Colonic mucosa (tissue), 4 donors: ENCODE results near the gene SNRPA. TPM values are rescaled to one million over a fixed set of nuclear protein-coding genes. Genes with fewer than 3 reads are reported as not detected.
A peak's percentile ranks its signal among the peaks of the same experiment; 100 is the strongest.

Source experiments
- DNase-seq: peaks from one replicate; pipeline ENCODE4 v3.0.0-alpha.2; 2020
- H3K27ac ChIP-seq: fragments of 200-600 bp; one replicate; pipeline ENCODE4 v1.8.0; 2021
- H3K27me3 ChIP-seq: fragments of 200-600 bp; one replicate; pipeline ENCODE4 v1.8.0; 2021
- H3K36me3 ChIP-seq: fragments of 200-600 bp; one replicate; pipeline ENCODE4 v1.8.0; 2021
- H3K4me1 ChIP-seq: fragments of 200-600 bp; one replicate; pipeline ENCODE4 v1.8.0; 2021; ENCODE audit warnings: mild to moderate bottlenecking
- H3K4me3 ChIP-seq: fragments of 200-600 bp; one replicate; pipeline ENCODE4 v1.8.0; 2021
- H3K9ac ChIP-seq, 2 donors: one replicate each; pipeline ENCODE4 v1.7.0; 2013; ENCODE audit warnings: control low read depth in 2 of 2, low read depth in 2 of 2, low read length in 2 of 2
- H3K9me3 ChIP-seq: fragments of 200-600 bp; one replicate; pipeline ENCODE4 v1.8.0; 2021
- intact Hi-C: fragments of 100-400 bp; cut with DNase I; formaldehyde crosslinking; loops from one replicate; pipeline ENCODE4 v1.14.1; 2022
- total RNA-seq, 2 donors: library from RNA; stranded (reverse); fragmentation: NEBNext Ultra II Directional in 1 of 2; extraction: Animal tissue kit (Norgen Biotek cat#: 25700) in 1 of 2; gene quantifications; one replicate each; pipeline ENCODE4 v1.2.1, GENCODE V29; 2021
- TF ChIP-seq, protein P1 (sequence below): fragments of 200-600 bp; IDR thresholded peaks from one replicate; pipeline ENCODE4 v1.8.0; 2022; ENCODE audit warnings: antibody characterized with exemption, mild to moderate bottlenecking
- donor health status: healthy.
- donor health status: DM: no; HTN: no; CAD: no.
- donor health status: DM: no; HTN: no; CAD: no.

Gene SNRPA
- total RNA-seq, 2 donors from 2014 or later = 56.0 to 126 TPM

GRCh38 chr19:40799558-40800338 is 48.7 kb downstream of the SNRPA start:
- H3K9ac ChIP-seq = peak overlapping the region; percentile 85 to 96
- DNase-seq = peak; percentile 58
- no peaks in the 10 kb centered on the region for H3K9me3 ChIP-seq
- H3K27ac ChIP-seq = peak overlapping the region; percentile 93
- peak overlapping the region; percentile 94 for H3K4me3 ChIP-seq
- intact Hi-C loops = no loop called here
- H3K27me3 ChIP-seq = no peaks in the 10 kb centered on the region
- H3K36me3 ChIP-seq = no peaks in the 10 kb centered on the region
- H3K4me1 ChIP-seq = peaks cover 42% of the 10 kb centered on the region
- TF ChIP-seq, protein P1, sequence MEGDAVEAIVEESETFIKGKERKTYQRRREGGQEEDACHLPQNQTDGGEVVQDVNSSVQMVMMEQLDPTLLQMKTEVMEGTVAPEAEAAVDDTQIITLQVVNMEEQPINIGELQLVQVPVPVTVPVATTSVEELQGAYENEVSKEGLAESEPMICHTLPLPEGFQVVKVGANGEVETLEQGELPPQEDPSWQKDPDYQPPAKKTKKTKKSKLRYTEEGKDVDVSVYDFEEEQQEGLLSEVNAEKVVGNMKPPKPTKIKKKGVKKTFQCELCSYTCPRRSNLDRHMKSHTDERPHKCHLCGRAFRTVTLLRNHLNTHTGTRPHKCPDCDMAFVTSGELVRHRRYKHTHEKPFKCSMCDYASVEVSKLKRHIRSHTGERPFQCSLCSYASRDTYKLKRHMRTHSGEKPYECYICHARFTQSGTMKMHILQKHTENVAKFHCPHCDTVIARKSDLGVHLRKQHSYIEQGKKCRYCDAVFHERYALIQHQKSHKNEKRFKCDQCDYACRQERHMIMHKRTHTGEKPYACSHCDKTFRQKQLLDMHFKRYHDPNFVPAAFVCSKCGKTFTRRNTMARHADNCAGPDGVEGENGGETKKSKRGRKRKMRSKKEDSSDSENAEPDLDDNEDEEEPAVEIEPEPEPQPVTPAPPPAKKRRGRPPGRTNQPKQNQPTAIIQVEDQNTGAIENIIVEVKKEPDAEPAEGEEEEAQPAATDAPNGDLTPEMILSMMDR = no peak

DNA sequence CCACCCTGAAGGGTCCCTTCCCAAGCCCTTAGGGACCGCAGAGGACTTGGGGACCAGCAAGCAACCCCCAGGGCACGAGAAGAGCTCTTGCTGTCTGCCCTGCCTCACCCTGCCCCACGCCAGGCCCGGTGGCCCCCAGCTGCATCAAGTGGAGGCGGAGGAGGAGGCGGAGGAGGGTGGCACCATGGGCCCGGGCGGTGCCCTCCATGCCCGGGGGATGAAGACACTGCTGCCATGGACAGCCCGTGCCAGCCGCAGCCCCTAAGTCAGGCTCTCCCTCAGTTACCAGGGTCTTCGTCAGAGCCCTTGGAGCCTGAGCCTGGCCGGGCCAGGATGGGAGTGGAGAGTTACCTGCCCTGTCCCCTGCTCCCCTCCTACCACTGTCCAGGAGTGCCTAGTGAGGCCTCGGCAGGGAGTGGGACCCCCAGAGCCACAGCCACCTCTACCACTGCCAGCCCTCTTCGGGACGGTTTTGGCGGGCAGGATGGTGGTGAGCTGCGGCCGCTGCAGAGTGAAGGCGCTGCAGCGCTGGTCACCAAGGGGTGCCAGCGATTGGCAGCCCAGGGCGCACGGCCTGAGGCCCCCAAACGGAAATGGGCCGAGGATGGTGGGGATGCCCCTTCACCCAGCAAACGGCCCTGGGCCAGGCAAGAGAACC is 49.5 kb downstream of the SNRPA start:
- Histone ChIP-seq H3K27me3 (no peaks in the 10 kb centered on the region), H3K9me3 (no peaks in the 10 kb centered on the region), H3K4me1 (peaks cover 49% of the 10 kb centered on the region), H3K36me3 (no peaks in the 10 kb centered on the region), H3K9ac (peak overlapping the region; percentile 85 to 96), H3K4me3 (peak overlapping the region; percentile 94), H3K27ac (peak overlapping the region; percentile 93)
- TF ChIP-seq, protein P1 = no peak
- intact Hi-C loops = no loop called here
- DNase-seq = no peak

GRCh38 chr19:40800997-40801377 is 50.0 kb downstream of the SNRPA start:
- no peaks in the 10 kb centered on the region for H3K36me3 ChIP-seq
- peak overlapping the region; percentile 51 to 85 for H3K9ac ChIP-seq
- no peak overlapping the region for H3K4me3 ChIP-seq

GRCh38 chr19:40801426-40802299 is 50.7 kb downstream of the SNRPA start:
- intact Hi-C loops = no loop called here

More at GRCh38 chr19:40800997-40801377, 50.0 kb downstream of the SNRPA start:
- no peaks in the 10 kb centered on the region for H3K27me3 ChIP-seq
- no peaks in the 10 kb centered on the region for H3K9me3 ChIP-seq
- H3K27ac ChIP-seq = peak overlapping the region; percentile 82
- peaks cover 53% of the 10 kb centered on the region for H3K4me1 ChIP-seq
- TF ChIP-seq, protein P1 = no peak
- no peak for DNase-seq
- intact Hi-C loops = no loop called here

More at GRCh38 chr19:40801426-40802299, 50.7 kb downstream of the SNRPA start:
- H3K27me3 ChIP-seq = no peaks in the 10 kb centered on the region
- peaks cover 57% of the 10 kb centered on the region for H3K4me1 ChIP-seq
- H3K4me3 ChIP-seq = no peak overlapping the region
- no peaks in the 10 kb centered on the region for H3K9me3 ChIP-seq
- TF ChIP-seq, protein P1 = no peak
- no peak for DNase-seq
- H3K27ac ChIP-seq = peak overlapping the region; percentile 82
- no peaks in the 10 kb centered on the region for H3K36me3 ChIP-seq
- peak overlapping the region; percentile 44 to 85 for H3K9ac ChIP-seq
